Measurements from ENCODE around the gene DIS3L2. TPM values are rescaled to one million over a fixed set of nuclear protein-coding genes. Genes with fewer than 3 reads are reported as not detected.

DIS3L2 gene
- total RNA-seq, 1 donor from 2014 or later, result 30.2 TPM

GRCh38 chr2:231925303-231926179, 36.0 kb upstream of the DIS3L2 start:
- Mint-ChIP-seq H3K27ac (no peak overlapping the region), H3K27me3 (ENCODE audit: low read depth) (peaks cover 52% of the 10 kb centered on the region), H3K4me3 (ENCODE audit: low read depth) (peak overlapping the region; percentile 26), H3K4me1 (ENCODE audit: low read depth) (no peaks in the 10 kb centered on the region), H3K36me3 (ENCODE audit: low read depth) (no peaks in the 10 kb centered on the region), H3K9me3 (no peaks in the 10 kb centered on the region)
- DNase-seq (ENCODE audit: low spot score), result peak; percentile 54
- intact Hi-C loops (cut with micrococcal nuclease), result loop anchor here (1.0 to 5.0 kb wide), 3 partner anchors 217 to 402 kb away; no protein-coding TSS in a partner anchor

- Mint-ChIP-seq H3K9me3 (no peaks in the 10 kb centered on the region), H3K4me3 (ENCODE audit: low read depth) (peak within 1 kb of the TSS; percentile 26), H3K27ac (no peak within 1 kb of the TSS), H3K27me3 (ENCODE audit: low read depth) (peaks cover 52% of the 10 kb centered on the region), H3K36me3 (ENCODE audit: low read depth) (no peaks in the 10 kb centered on the region), H3K4me1 (ENCODE audit: low read depth) (no peaks in the 10 kb centered on the region)
- intact Hi-C loops (cut with micrococcal nuclease), result loop anchor here (5.0 kb wide), 2 partner anchors 216 to 311 kb away; no protein-coding TSS in a partner anchor
- peak; percentile 49 for DNase-seq (ENCODE audit: low spot score)
Measured at GRCh38 chr2:231926180-231926741, 35.3 kb upstream of the DIS3L2 start, which contains the start of gene NPPC. NPPC (minus strand) TSS chr2:231926396; CDS start chr2:231926249, 147 bp downstream.

- Mint-ChIP-seq H3K27ac (no peak overlapping the region), H3K9me3 (no peaks in the 10 kb centered on the region), H3K27me3 (ENCODE audit: low read depth) (peaks cover 52% of the 10 kb centered on the region), H3K36me3 (ENCODE audit: low read depth) (no peaks in the 10 kb centered on the region), H3K4me3 (ENCODE audit: low read depth) (peak overlapping the region; percentile 26), H3K4me1 (ENCODE audit: low read depth) (no peaks in the 10 kb centered on the region)
- DNase-seq (ENCODE audit: low spot score), result no peak
- intact Hi-C loops (cut with micrococcal nuclease), result loop anchor here (5.0 kb wide), 2 partner anchors 215 to 310 kb away; no protein-coding TSS in a partner anchor
Measured at GRCh38 chr2:231926761-231927565, 34.5 kb upstream of the DIS3L2 start.

- H3K36me3 Mint-ChIP-seq (ENCODE audit: low read depth), result no peaks in the 10 kb centered on the region
- H3K27ac Mint-ChIP-seq, result no peak overlapping the region
- H3K9me3 Mint-ChIP-seq, result no peaks in the 10 kb centered on the region
- DNase-seq (ENCODE audit: low spot score), result no peak
- intact Hi-C loops (cut with micrococcal nuclease), result loop anchor here (5.0 kb wide), 2 partner anchors 215 to 310 kb away; no protein-coding TSS in a partner anchor
- H3K27me3 Mint-ChIP-seq (ENCODE audit: low read depth), result peaks cover 46% of the 10 kb centered on the region
- no peaks in the 10 kb centered on the region for H3K4me1 Mint-ChIP-seq (ENCODE audit: low read depth)
- H3K4me3 Mint-ChIP-seq (ENCODE audit: low read depth), result no peak overlapping the region
Measured at GRCh38 chr2:231927566-231927890, 34.0 kb upstream of the DIS3L2 start.

GRCh38 chr2:231928481-231928880, 33.0 kb upstream of the DIS3L2 start:
- Mint-ChIP-seq H3K4me1 (ENCODE audit: low read depth) (no peaks in the 10 kb centered on the region), H3K27ac (no peak overlapping the region), H3K27me3 (ENCODE audit: low read depth) (peaks cover 47% of the 10 kb centered on the region), H3K36me3 (ENCODE audit: low read depth) (no peaks in the 10 kb centered on the region), H3K9me3 (no peaks in the 10 kb centered on the region), H3K4me3 (ENCODE audit: low read depth) (no peak overlapping the region)
- intact Hi-C loops (cut with micrococcal nuclease), result loop anchor here (5.0 kb wide), 2 partner anchors 214 to 309 kb away; no protein-coding TSS in a partner anchor
- no peak for DNase-seq (ENCODE audit: low spot score)

GRCh38 chr2:231928901-231929725, 32.4 kb upstream of the DIS3L2 start:
- Mint-ChIP-seq H3K27ac (no peak overlapping the region), H3K9me3 (no peaks in the 10 kb centered on the region), H3K4me1 (ENCODE audit: low read depth) (no peaks in the 10 kb centered on the region), H3K4me3 (ENCODE audit: low read depth) (no peak overlapping the region), H3K27me3 (ENCODE audit: low read depth) (peaks cover 40% of the 10 kb centered on the region), H3K36me3 (ENCODE audit: low read depth) (no peaks in the 10 kb centered on the region)
- DNase-seq (ENCODE audit: low spot score), result no peak
- intact Hi-C loops (cut with micrococcal nuclease), result loop anchor here (5.0 kb wide), 2 partner anchors 213 to 308 kb away; no protein-coding TSS in a partner anchor

GRCh38 chr2:231929961-231930592, 31.4 kb upstream of the DIS3L2 start:
- Mint-ChIP-seq H3K4me1 (ENCODE audit: low read depth) (no peaks in the 10 kb centered on the region), H3K36me3 (ENCODE audit: low read depth) (no peaks in the 10 kb centered on the region), H3K27ac (no peak overlapping the region), H3K27me3 (ENCODE audit: low read depth) (peaks cover 32% of the 10 kb centered on the region), H3K4me3 (ENCODE audit: low read depth) (no peak overlapping the region), H3K9me3 (no peaks in the 10 kb centered on the region)
- intact Hi-C loops (cut with micrococcal nuclease), result loop anchor here (5.0 kb wide), 2 partner anchors 212 to 307 kb away; no protein-coding TSS in a partner anchor
- DNase-seq (ENCODE audit: low spot score), result no peak

GRCh38 chr2:231930593-231931281, 30.8 kb upstream of the DIS3L2 start:
- Mint-ChIP-seq H3K4me3 (ENCODE audit: low read depth) (no peak overlapping the region), H3K27me3 (ENCODE audit: low read depth) (peaks cover 32% of the 10 kb centered on the region), H3K9me3 (no peaks in the 10 kb centered on the region), H3K4me1 (ENCODE audit: low read depth) (no peaks in the 10 kb centered on the region), H3K27ac (no peak overlapping the region), H3K36me3 (ENCODE audit: low read depth) (no peaks in the 10 kb centered on the region)
- peak; percentile 6 for DNase-seq (ENCODE audit: low spot score)
- intact Hi-C loops (cut with micrococcal nuclease), result no loop called here

- Mint-ChIP-seq H3K9me3 (no peaks in the 10 kb centered on the region), H3K4me3 (ENCODE audit: low read depth) (no peak overlapping the region), H3K27me3 (ENCODE audit: low read depth) (peaks cover 35% of the 10 kb centered on the region), H3K27ac (no peak overlapping the region), H3K36me3 (ENCODE audit: low read depth) (no peaks in the 10 kb centered on the region), H3K4me1 (ENCODE audit: low read depth) (no peaks in the 10 kb centered on the region)
- intact Hi-C loops (cut with micrococcal nuclease), result no loop called here
- peak; percentile 6 for DNase-seq (ENCODE audit: low spot score)
Measured at GRCh38 chr2:231931481-231931915, 30.0 kb upstream of the DIS3L2 start.

- Mint-ChIP-seq H3K4me1 (ENCODE audit: low read depth) (no peaks in the 10 kb centered on the region), H3K9me3 (no peaks in the 10 kb centered on the region), H3K4me3 (ENCODE audit: low read depth) (no peak overlapping the region), H3K27me3 (ENCODE audit: low read depth) (peaks cover 27% of the 10 kb centered on the region), H3K27ac (no peak overlapping the region), H3K36me3 (ENCODE audit: low read depth) (no peaks in the 10 kb centered on the region)
- peak; percentile 2 for DNase-seq (ENCODE audit: low spot score)
- intact Hi-C loops (cut with micrococcal nuclease), result no loop called here
Measured at GRCh38 chr2:231932711-231932970, 28.9 kb upstream of the DIS3L2 start.

All from activated T-helper 2 cell treated with anti-CD3 and anti-CD28 coated beads, Interferon-gamma antibody, Interleukin-2, Interleukin-4, amounts not matched to agents 10 μg/mL and 5 μg/mL and 100 μg/mL, durations not matched to agents 14 hours and 24 hours and 36 hours (primary cell).